GM12874 (cell line): ENCODE measurements around the gene LRRIQ1.

Experiments used
- TF ChIP-seq, protein P1 (sequence below): IDR thresholded peaks from 2 replicates; pipeline ENCODE4 v1.5.1; 2011; ENCODE audit warnings: low read depth, mild to moderate bottlenecking, control low read depth, low read length, moderate library complexity; ENCODE audit not compliant: insufficient read depth

Gene LRRIQ1

DNA sequence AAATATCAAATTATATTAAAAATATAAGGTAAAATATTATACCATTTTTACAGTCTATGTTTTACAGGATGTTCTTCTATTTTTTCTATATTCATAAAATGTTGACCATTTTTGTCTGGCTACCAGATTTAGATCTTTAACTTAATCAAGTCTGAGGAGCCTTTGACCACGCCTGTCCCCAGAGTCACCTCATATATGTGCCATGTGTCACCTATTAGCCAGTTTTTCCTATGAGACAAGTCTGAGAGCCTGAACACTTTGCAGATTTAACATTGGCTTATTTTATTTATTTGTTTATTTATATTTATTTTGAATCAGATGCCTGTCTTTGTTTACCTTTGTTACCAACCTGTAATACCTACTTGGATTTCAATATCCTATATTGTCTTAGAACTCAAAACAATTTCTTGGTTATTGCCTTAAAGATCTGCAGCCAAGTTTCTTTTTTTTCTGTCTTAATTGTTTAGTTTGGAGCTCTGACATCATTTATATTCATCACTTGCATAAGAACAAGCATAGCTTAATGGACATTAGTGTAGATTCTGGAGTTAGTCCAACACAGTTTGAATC lies 127.7 kb downstream of the LRRIQ1 start:
- TF ChIP-seq, protein P1, sequence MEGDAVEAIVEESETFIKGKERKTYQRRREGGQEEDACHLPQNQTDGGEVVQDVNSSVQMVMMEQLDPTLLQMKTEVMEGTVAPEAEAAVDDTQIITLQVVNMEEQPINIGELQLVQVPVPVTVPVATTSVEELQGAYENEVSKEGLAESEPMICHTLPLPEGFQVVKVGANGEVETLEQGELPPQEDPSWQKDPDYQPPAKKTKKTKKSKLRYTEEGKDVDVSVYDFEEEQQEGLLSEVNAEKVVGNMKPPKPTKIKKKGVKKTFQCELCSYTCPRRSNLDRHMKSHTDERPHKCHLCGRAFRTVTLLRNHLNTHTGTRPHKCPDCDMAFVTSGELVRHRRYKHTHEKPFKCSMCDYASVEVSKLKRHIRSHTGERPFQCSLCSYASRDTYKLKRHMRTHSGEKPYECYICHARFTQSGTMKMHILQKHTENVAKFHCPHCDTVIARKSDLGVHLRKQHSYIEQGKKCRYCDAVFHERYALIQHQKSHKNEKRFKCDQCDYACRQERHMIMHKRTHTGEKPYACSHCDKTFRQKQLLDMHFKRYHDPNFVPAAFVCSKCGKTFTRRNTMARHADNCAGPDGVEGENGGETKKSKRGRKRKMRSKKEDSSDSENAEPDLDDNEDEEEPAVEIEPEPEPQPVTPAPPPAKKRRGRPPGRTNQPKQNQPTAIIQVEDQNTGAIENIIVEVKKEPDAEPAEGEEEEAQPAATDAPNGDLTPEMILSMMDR = no peak

DNA sequence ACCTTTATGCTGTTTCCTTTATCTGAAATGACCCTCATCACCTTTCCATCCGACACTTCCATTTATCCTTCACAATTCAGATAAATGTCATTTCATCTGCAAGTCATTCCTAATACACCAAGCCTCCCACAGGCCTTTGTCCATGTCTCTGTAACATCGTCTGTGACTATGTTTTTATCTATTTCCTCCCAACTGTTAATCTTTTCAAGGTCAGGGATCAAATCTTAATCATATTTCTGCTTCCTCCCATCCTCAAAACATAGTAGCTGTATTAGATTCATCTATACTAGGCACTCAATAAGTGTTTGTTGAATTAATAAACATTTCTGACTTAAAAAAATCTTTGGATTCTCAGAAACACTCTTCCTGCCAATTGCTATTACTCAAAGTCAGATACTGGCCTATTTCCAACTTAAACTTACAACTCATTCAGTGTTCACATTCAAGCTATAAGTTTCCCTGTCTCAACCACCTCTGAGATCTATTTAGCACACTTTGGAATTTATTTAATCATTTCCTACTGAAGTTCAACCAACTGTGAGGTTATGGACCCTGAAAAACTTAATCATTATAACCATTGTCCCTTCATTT lies 143.6 kb downstream of the LRRIQ1 start:
- TF ChIP-seq, protein P1 = no peak

DNA sequence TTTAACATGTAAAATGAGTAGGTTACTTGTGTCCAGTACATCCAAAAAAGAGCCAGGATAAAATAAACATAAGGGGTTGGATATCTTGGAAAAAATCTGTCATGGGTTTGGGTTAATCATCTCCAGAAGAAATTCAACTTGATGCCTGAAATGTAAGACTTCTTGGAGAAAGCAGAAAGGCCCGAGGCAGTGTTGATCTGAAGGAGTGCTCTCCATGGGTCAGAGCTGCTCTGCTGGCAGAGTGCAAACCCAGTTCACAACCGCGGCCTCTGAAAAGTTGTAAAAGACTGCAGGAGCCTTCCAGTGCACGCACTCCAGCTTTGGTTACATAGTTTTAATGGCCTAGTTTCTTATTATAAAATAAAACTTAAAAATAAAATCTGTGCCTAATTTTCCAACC lies 146.5 kb downstream of the LRRIQ1 start:
- TF ChIP-seq, protein P1 = no peak

DNA sequence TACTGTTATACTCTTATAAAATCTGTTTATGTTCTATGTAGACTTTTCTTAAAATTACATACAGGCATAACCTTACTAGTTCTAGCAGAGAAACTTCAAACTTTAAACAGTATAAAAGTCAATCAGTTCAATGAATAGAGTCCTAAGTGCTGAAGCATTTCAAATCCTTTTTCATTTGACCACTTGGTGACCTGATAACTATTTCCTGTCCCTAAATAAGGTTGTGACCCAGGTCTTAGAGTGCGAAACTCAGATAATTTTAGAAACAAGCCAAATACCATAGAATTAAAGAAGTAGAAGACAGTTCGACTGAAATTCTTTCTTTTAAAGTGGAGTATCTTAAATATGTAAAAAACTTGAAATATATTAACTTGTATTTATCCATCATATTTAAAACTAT lies 147.7 kb downstream of the LRRIQ1 start:
- TF ChIP-seq, protein P1 = no peak

DNA sequence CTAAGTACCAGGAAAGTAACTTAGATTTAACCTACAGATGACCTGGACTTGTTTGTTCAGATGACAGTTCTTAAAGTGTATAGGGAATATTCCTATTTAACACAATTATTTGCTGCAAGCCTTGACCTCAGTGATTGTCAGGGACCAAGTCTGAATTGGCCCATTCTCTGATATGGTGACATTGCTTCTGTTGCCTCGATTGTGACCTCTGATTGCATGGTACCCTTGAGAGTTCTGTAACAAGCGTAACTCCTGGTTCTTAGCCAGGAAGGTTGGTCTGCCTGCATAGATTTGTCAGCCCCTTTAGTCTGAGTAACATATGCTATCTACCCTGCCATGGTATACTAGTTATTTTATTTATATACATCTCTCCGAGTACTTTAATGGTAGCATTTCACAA lies 150.1 kb downstream of the LRRIQ1 start:
- TF ChIP-seq, protein P1 = no peak

DNA sequence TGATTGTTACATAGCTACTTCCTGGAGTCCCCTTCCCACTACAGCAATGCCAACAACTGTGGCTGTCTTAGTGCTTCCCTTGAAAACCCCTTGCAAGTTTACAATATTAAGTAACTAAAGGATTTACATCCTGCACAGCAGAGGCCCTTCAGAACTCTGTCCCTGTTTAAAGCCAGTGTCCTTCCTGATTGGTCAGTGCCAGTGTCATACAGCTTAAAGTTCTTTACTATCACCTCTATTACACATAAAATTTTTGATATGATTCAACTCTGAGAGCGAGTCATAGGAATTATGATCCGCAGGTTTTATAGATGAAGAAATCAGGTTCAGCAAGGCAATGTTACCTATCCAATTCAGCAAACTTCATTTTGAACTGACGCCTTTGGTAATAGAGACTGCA lies 152.5 kb downstream of the LRRIQ1 start:
- TF ChIP-seq, protein P1 = no peak

DNA sequence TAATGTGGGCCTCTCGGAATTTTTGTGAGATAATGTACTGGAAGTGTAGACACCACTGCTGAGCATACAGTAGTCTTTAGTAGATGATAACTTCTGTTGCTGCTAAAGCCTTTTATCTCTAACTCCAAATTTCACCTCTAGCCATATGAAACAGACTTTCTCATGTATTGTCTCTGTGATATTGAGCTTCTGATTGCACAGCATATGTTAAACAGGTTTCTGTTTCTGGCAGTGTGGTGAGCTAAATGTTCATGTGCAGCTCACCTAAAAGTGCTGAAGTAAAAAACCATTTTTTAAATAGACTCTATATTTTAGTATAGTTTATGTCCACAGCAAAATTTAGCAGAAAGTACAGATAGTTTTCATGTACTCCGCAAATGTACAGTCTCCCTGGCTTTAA lies 154.6 kb downstream of the LRRIQ1 start:
- TF ChIP-seq, protein P1 = no peak
